Measurements from ENCODE around the gene KIAA1614. TPM values are rescaled to one million over a fixed set of nuclear protein-coding genes. Genes with fewer than 3 reads are reported as not detected.

The KIAA1614 gene, protein sequence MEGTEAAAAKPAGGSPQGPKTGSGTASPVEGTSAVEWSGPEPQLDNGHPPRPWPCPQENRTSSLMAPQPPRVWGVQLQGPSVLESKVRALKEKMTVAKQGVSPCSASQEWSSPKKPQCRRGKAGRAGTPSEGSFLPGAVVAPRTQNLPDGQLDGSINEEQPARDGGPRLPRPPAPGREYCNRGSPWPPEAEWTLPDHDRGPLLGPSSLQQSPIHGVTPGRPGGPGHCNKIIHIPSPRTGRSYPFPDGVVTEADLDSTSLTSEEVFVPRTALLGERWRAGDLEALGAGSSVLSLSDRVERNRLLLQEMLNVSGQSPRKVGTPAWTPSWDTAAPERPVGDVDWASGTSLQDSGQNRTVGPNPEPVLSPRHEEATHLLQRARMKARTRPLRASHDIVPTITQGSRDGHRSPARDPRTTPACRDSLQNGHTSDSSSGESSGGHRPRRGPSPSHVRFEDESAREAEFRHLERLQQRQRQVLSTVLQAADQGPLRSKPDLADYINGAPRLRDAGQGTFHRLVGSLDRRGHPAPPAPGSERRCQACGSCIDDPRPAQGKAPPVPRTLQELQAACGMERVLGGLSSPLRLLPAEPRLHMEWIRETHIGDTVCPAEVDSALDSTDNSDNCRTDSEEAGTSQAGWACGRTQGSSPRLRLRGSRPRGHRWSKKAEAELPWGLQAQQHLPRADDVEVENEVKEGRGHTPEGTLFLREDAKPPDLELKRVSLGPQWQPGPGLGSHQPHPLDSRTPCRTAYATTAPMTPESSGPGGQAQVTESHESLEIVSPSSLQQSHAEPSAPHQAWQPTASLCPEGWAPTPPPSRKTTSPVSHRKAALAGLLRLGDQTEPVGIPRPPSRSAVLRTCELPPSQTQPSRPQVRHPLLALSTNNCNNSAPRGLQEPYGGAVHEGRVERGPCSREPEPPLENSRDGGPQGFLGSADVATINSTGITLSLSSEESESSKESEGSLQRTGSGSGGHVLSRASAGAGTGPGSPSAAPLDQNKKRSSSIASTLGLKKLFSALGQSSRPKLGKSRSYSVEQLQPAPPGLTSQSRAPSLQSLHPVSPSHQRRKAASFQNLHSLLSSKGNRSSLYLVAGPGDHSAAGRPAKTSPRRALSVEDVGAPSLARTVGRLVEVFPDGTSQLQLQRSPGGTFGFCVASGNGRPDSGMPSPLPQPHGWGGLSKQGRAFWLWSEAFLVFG
- polyA plus RNA-seq (2012; ENCODE audit: insufficient read length, low read depth): 1.0 TPM

DNA sequence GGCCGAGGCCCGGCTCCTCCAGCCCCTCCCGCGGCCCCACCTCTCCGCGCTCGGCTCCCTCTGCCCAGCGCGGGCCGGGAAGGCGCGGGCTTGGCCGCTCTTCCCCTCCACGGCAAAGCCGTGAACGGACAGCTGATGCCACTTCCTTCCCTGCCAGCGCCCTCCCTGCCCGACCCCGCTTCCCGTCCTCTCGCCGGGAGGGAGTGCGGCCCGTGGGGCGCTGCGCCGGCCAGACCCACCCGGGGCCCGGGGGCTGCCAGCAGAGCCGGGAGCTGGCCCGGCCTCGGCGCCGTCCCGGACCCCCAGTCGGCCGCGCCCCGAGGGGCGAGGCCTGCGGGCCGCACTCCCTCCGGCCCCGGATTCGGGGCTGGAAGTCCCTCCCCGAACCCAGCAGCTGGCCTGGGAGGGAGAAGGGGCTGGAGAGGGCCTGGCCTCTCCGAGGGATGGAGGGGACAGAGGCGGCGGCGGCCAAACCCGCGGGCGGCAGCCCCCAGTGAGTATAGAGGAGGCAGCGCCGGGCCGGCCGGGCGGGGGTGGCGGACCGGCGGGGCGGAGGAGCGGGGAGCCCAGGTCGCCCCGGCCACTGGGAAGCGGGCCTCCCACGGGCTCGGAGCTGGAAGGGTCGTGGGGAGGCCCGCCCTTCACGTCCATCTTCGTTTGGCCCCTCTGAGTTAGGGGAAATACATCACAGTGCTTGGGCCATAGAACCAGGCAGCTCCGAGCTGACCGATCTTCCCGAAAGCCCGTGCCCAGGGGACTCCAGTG is at the start of gene KIAA1614:
KIAA1614 (plus strand) TSS at position 97 of the 765 bp plus-strand sequence; CDS start at position 444, 347 bp downstream.
- no peak for TF ChIP-seq POLR2AphosphoS5 (IDR thresholded peaks at IDR 0.05; ENCODE audit: low read depth, low read length)
- no peak for TF ChIP-seq SIN3A (IDR thresholded peaks at IDR 0.05; ENCODE audit: borderline replicate concordance, insufficient read depth, low read length)
- no peak for TF ChIP-seq TAF1 (IDR thresholded peaks at IDR 0.05; ENCODE audit: borderline replicate concordance, insufficient read depth, low read length)
- no peak for TF ChIP-seq FOXP2 (optimal IDR thresholded peaks at IDR 0.05; ENCODE audit: borderline replicate concordance, extremely low read depth, extremely low read length, insufficient read depth)
- TF ChIP-seq, protein P1, sequence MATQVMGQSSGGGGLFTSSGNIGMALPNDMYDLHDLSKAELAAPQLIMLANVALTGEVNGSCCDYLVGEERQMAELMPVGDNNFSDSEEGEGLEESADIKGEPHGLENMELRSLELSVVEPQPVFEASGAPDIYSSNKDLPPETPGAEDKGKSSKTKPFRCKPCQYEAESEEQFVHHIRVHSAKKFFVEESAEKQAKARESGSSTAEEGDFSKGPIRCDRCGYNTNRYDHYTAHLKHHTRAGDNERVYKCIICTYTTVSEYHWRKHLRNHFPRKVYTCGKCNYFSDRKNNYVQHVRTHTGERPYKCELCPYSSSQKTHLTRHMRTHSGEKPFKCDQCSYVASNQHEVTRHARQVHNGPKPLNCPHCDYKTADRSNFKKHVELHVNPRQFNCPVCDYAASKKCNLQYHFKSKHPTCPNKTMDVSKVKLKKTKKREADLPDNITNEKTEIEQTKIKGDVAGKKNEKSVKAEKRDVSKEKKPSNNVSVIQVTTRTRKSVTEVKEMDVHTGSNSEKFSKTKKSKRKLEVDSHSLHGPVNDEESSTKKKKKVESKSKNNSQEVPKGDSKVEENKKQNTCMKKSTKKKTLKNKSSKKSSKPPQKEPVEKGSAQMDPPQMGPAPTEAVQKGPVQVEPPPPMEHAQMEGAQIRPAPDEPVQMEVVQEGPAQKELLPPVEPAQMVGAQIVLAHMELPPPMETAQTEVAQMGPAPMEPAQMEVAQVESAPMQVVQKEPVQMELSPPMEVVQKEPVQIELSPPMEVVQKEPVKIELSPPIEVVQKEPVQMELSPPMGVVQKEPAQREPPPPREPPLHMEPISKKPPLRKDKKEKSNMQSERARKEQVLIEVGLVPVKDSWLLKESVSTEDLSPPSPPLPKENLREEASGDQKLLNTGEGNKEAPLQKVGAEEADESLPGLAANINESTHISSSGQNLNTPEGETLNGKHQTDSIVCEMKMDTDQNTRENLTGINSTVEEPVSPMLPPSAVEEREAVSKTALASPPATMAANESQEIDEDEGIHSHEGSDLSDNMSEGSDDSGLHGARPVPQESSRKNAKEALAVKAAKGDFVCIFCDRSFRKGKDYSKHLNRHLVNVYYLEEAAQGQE (IDR thresholded peaks at IDR 0.05; ENCODE audit: insufficient read depth in 1 of 2, low read depth in 2 of 2, low read length in 2 of 2): no peak

DNA sequence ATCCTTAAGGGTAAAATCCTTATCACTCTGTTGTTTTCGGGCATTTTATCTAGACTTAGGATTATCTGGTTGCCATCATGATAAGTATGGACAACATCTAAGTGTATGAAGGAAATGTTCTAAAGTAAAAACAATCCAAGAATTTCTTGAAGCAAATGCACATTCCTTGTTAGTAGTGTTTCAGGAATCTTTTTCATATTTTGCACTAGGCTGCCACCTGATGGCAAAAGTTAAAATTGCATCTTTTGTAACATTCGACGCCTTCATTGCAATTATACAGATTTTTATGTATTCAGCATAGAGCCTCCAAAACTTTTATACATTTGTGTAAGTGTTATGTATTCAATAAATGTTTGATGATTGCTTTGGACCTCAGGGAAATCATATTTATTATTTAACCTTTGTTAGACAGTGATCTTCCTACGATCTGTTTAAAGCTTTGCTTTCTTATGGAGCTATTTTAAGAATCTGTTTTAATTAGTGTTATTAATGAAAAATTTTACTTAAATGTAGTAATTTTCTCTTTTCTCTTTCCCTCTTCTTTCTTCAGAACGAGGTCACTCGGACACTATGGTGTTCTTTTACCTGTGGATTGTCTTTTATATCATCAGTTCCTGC is 49.4 kb upstream of the KIAA1614 start:
- TF ChIP-seq, protein P1 (IDR thresholded peaks at IDR 0.05; ENCODE audit: insufficient read depth in 1 of 2, low read depth in 2 of 2, low read length in 2 of 2): no peak
- TF ChIP-seq TAF1 (IDR thresholded peaks at IDR 0.05; ENCODE audit: borderline replicate concordance, insufficient read depth, low read length) (no peak), SIN3A (IDR thresholded peaks at IDR 0.05; ENCODE audit: borderline replicate concordance, insufficient read depth, low read length) (no peak), POLR2AphosphoS5 (IDR thresholded peaks at IDR 0.05; ENCODE audit: low read depth, low read length) (no peak), FOXP2 (optimal IDR thresholded peaks at IDR 0.05; ENCODE audit: borderline replicate concordance, extremely low read depth, extremely low read length, insufficient read depth) (no peak)

DNA sequence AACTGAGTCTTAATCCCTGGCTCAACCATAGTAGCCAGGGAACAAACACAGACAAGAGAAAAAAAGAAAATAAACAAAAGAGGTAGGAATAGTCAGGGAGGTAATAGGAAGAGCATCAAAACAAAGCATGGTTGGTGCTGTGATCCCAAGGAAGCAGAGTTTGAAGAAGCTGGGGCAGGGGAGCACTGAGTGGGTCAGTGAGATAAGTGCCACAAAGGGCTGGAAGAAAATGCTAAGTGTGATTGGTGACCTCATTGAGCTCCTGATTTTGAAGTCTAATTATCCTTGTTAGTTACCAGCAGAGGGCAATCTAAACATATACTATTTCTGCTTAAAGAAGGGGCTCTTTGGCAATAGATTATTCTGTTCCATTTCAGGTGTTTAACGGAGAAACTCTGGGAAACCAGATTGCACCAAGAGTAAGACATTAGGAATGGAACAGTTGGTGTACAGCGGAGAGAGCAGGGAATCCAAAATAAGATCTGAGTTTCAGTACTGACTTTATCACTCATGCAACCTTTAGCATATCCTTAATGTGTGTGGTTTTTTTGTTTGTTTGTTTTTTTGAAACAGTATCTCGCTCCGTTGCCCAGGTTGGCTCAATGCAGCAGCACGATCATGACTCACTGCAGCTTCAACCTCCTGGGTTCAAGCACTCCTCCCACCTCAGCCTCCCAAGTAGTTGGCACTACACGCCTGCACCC is 30.7 kb upstream of the KIAA1614 start:
- TF ChIP-seq POLR2AphosphoS5 (IDR thresholded peaks at IDR 0.05; ENCODE audit: low read depth, low read length) (no peak), SIN3A (IDR thresholded peaks at IDR 0.05; ENCODE audit: borderline replicate concordance, insufficient read depth, low read length) (no peak), TAF1 (IDR thresholded peaks at IDR 0.05; ENCODE audit: borderline replicate concordance, insufficient read depth, low read length) (no peak), FOXP2 (optimal IDR thresholded peaks at IDR 0.05; ENCODE audit: borderline replicate concordance, extremely low read depth, extremely low read length, insufficient read depth) (no peak)
- TF ChIP-seq, protein P1 (IDR thresholded peaks at IDR 0.05; ENCODE audit: insufficient read depth in 1 of 2, low read depth in 2 of 2, low read length in 2 of 2): no peak

Measured in PFSK-1 (cell line).